ENCODE results near the gene F7. TPM values are rescaled to one million over a fixed set of nuclear protein-coding genes. Genes with fewer than 3 reads are reported as not detected.

F7 gene
- total RNA-seq, 1 donor from 2014 or later, result 1.0 TPM

- peaks cover 5% of the 10 kb centered on the region for H3K9me3 Mint-ChIP-seq
- no peak overlapping the region for H3K27ac Mint-ChIP-seq (ENCODE audit: unreplicated experiment)
- H3K4me3 Mint-ChIP-seq, result peak overlapping the region; percentile 47
- TF ChIP-seq CTCF (conservative IDR thresholded peaks at IDR 0.05), result no peak
- H3K4me1 Mint-ChIP-seq, result peaks cover 23% of the 10 kb centered on the region
- DNase-seq (ENCODE audit: low read depth, low spot score), result no peak
- peaks cover 31% of the 10 kb centered on the region for H3K27me3 Mint-ChIP-seq (ENCODE audit: low read depth)
- no peaks in the 10 kb centered on the region for H3K36me3 Mint-ChIP-seq (ENCODE audit: low read depth)
These were observed 45.2 kb downstream of the F7 start for GRCh38 chr13:113150550-113151365.

- no peaks in the 10 kb centered on the region for H3K36me3 Mint-ChIP-seq (ENCODE audit: low read depth)
- H3K4me1 Mint-ChIP-seq, result peaks cover 23% of the 10 kb centered on the region
- DNase-seq (ENCODE audit: low read depth, low spot score), result no peak
- H3K27me3 Mint-ChIP-seq (ENCODE audit: low read depth), result peaks cover 33% of the 10 kb centered on the region
- peak overlapping the region; percentile 8 for H3K4me3 Mint-ChIP-seq
- no peak overlapping the region for H3K27ac Mint-ChIP-seq (ENCODE audit: unreplicated experiment)
- peaks cover 5% of the 10 kb centered on the region for H3K9me3 Mint-ChIP-seq
- TF ChIP-seq CTCF (conservative IDR thresholded peaks at IDR 0.05), result no peak
These were observed 46.4 kb downstream of the F7 start for GRCh38 chr13:113151745-113152690.

GRCh38 chr13:113152691-113152983 is 47.0 kb downstream of the F7 start:
- Mint-ChIP-seq H3K27ac (ENCODE audit: unreplicated experiment) (no peak overlapping the region), H3K9me3 (peaks cover 5% of the 10 kb centered on the region), H3K4me3 (peak overlapping the region; percentile 8), H3K4me1 (peaks cover 23% of the 10 kb centered on the region), H3K27me3 (ENCODE audit: low read depth) (peaks cover 38% of the 10 kb centered on the region), H3K36me3 (ENCODE audit: low read depth) (no peaks in the 10 kb centered on the region)
- TF ChIP-seq CTCF (conservative IDR thresholded peaks at IDR 0.05), result no peak
- no peak for DNase-seq (ENCODE audit: low read depth, low spot score)

- TF ChIP-seq CTCF (conservative IDR thresholded peaks at IDR 0.05), result no peak
- Mint-ChIP-seq H3K36me3 (ENCODE audit: low read depth) (no peaks in the 10 kb centered on the region), H3K4me1 (peaks cover 24% of the 10 kb centered on the region), H3K4me3 (peak overlapping the region; percentile 76), H3K27ac (ENCODE audit: unreplicated experiment) (no peak overlapping the region), H3K9me3 (peaks cover 5% of the 10 kb centered on the region), H3K27me3 (ENCODE audit: low read depth) (peaks cover 39% of the 10 kb centered on the region)
- peak; percentile 36 for DNase-seq (ENCODE audit: low read depth, low spot score)
These were observed 47.6 kb downstream of the F7 start for GRCh38 chr13:113152984-113153809.
